Tibial nerve (tissue), 3 donors: ENCODE results near the gene SLC24A3.

Source experiments
- CTCF ChIP-seq, 5 experiments: fragments of 200-600 bp in 3 of 5; fragments of 450-650 bp in 2 of 5; sonication (generic) in 3 of 5; IDR thresholded peaks; one replicate each; pipeline ENCODE4 v1.5.1; 2016 to 2019; ENCODE audit warnings: antibody characterized with exemption in 5 of 5, mild to moderate bottlenecking in 3 of 5, moderate library complexity in 2 of 5
- POLR2A ChIP-seq, 2 donors: fragments of 450-650 bp; IDR thresholded peaks; one replicate each; pipeline ENCODE4 v1.6.1; 2017; ENCODE audit warnings: antibody characterized with exemption in 2 of 2, mild to moderate bottlenecking in 2 of 2, moderate library complexity in 2 of 2

GRCh38 chr20:19631410-19631809 is 419.0 kb downstream of the SLC24A3 start:
- TF ChIP-seq POLR2A (IDR thresholded peaks at IDR 0.05) (no peak), CTCF (IDR thresholded peaks at IDR 0.05) (no peak)
